ENCODE results near the gene MCF2L2. TPM values are rescaled to one million over a fixed set of nuclear protein-coding genes. Genes with fewer than 3 reads are reported as not detected.

MCF2L2 gene
- total and polyA plus RNA-seq, 2 of the 13 experiments (the other 11 are each of a cell fraction or from before 2014, with no cell fraction given): not detected

DNA sequence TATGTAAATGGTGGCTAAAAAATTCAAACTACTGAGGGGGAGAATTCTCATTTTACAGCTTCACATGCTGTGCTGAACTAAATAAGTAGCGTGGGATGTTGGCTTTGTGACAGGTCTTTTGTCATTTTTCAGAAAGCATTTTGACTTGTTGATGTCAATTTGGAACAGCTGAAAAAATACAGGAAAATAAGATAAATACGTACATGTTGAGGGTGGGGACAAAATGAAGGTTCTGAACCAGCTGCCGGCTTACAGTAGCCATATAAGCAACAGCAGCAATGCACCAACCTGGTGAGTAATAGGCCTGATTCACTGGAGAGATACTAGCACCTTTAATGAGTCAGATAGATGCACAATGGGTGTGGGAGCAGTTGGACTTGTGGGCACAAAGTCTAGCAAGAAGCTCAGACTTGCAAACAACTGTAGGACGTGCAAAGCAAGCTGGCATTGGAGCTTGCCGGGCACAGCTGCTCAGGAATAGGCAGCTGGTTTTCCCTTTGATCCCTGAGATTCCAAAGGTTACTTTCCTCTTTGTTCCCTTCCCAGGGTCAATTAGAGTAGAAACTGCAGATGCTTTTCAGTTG, 162.5 kb downstream of the MCF2L2 start (continued):
- no peak for TF ChIP-seq RERE (CRISPR knock-in tag; IDR thresholded peaks at IDR 0.05; ENCODE audit: low read depth)
- no peak for TF ChIP-seq NPAS2 (CRISPR knock-in tag; IDR thresholded peaks at IDR 0.05; ENCODE audit: borderline replicate concordance)
- TF ChIP-seq SCMH1 (CRISPR knock-in tag; IDR thresholded peaks at IDR 0.05; ENCODE audit: borderline replicate concordance): no peak
- no peak for TF ChIP-seq SOX6 (IDR thresholded peaks at IDR 0.05)
- TF ChIP-seq SOX6 (CRISPR knock-in tag; IDR thresholded peaks at IDR 0.05): no peak
- no peak for TF ChIP-seq TBP (CRISPR knock-in tag; IDR thresholded peaks at IDR 0.05)
- no peak for TF ChIP-seq TRIM24 (CRISPR knock-in tag; IDR thresholded peaks at IDR 0.05)
- no peak for TF ChIP-seq ZFP36L1 (CRISPR knock-in tag; IDR thresholded peaks at IDR 0.05)
- TF ChIP-seq MBNL3 (CRISPR knock-in tag; conservative IDR thresholded peaks at IDR 0.05): no peak
- no peak for TF ChIP-seq ZNF350 (CRISPR knock-in tag; IDR thresholded peaks at IDR 0.05; ENCODE audit: borderline replicate concordance, low read depth)
- TF ChIP-seq THAP11 (CRISPR knock-in tag; IDR thresholded peaks at IDR 0.05): no peak
- TF ChIP-seq, protein P1, sequence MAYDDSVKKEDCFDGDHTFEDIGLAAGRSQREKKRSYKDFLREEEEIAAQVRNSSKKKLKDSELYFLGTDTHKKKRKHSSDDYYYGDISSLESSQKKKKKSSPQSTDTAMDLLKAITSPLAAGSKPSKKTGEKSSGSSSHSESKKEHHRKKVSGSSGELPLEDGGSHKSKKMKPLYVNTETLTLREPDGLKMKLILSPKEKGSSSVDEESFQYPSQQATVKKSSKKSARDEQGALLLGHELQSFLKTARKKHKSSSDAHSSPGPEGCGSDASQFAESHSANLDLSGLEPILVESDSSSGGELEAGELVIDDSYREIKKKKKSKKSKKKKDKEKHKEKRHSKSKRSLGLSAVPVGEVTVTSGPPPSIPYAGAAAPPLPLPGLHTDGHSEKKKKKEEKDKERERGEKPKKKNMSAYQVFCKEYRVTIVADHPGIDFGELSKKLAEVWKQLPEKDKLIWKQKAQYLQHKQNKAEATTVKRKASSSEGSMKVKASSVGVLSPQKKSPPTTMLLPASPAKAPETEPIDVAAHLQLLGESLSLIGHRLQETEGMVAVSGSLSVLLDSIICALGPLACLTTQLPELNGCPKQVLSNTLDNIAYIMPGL (CRISPR knock-in tag; IDR thresholded peaks at IDR 0.05; ENCODE audit: borderline replicate concordance in 1 of 2, low read depth in 1 of 2): no peak
- TF ChIP-seq ZBTB10 (CRISPR knock-in tag; IDR thresholded peaks at IDR 0.05; ENCODE audit: borderline replicate concordance): no peak
- TF ChIP-seq ZBTB49 (CRISPR knock-in tag; IDR thresholded peaks at IDR 0.05; ENCODE audit: borderline replicate concordance): no peak
- TF ChIP-seq HNF4A (CRISPR knock-in tag; IDR thresholded peaks at IDR 0.05): peak; percentile 46
- TF ChIP-seq ZNF580 (CRISPR knock-in tag; IDR thresholded peaks at IDR 0.05; ENCODE audit: borderline replicate concordance, low read depth): no peak

Data from HepG2 (cell line).